LoVo (cell line): Measurements from ENCODE around the gene APOL2.
"Not testable (repeated sequence)": the region's sequence is repeated elsewhere in the genome, so short reads cannot be mapped to it uniquely, and the experiment has no call there.

Source experiments
- DNase-seq: peaks from one replicate; pipeline ENCODE4 v3.0.0-alpha.2; 2016; ENCODE audit warnings: low spot score

The APOL2 gene, protein sequence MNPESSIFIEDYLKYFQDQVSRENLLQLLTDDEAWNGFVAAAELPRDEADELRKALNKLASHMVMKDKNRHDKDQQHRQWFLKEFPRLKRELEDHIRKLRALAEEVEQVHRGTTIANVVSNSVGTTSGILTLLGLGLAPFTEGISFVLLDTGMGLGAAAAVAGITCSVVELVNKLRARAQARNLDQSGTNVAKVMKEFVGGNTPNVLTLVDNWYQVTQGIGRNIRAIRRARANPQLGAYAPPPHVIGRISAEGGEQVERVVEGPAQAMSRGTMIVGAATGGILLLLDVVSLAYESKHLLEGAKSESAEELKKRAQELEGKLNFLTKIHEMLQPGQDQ

DNA sequence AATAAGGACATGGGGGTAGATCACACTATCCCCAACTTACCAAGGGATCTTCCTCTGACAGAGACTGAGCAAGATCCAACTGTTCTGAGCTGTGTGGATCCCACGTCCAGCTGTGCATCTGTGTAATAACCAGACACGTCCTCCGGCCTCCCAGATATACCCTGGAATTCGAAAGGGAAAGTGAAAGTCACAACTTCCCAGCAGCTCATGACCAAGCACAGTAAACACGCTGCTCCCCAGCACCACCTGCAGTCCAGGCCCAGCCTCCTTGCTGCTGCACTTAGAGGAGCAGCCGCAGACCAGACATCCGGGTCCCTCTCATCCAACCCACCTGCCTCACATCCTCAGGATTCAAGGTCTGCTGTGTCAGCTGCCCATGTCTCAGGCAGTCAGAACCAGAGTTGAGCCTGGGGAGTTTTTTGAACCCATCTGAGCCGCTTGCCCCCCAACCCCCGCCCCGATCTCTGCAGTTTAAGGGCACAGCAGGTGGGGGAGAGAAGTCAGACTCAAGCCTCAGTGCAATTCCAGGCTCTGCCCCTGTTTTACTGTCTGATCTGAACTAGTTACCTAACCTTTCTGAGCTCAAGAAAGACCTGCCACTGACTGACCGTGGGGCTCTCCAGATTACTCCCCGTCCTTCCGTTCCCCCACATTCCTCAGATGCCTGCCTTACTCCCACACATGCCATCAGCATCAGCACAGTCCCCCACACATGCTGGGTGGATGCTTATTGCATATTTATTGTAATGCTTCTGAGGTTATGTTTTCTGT lies at the start of gene APOL2:
Gene APOL2 (minus strand): TSS at position 127 of the 771 bp plus-strand sequence. CDS start 6,365 bp downstream, outside the sequence.
- peak; percentile 93 for DNase-seq

GRCh38 chr22:36288571-36289405 lies 49.5 kb upstream of the APOL2 start:
- DNase-seq = no peak

- no peak for DNase-seq
Observed at GRCh38 chr22:36287881-36288515, 48.7 kb upstream of the APOL2 start.

DNA sequence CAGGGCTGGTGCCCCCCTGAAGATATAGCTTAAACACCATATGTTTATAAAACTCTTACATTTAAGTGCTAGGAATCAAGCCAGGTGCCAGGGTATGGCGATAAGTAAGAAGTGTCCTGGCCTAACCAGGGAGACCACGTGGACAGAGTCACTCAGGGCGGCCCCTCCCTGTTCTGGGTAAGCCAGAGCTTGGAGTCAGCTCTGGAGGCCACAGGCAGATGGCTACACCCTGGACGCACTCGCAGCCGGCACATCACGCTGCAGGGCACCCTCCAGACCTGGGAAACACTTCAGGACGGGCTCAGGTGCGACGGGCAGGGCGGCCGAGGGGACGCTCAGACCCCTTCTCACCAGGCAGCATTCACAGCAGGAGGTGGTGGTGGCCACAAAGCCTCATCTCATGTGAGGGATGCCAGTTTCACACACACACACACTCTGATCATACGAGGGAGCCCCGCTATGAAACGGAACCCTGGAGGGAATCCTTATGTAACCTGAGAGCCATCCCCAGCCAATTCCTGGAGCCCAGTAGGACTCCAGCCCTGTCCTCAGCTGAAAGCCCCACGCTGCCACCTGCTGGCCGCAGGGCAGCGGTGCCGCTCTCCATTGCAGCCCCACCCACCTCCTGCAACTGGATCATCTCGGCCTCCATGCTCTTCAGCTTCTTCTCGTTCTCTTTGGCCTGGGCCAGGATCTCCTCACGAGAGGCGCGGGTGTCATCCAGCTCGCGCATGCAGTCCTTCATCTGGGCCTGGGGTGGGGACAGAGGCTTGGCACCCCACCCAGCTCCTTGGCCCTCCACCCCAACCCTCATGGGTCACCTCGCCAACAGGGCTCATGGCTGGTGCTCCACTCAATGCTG lies 47.0 kb upstream of the APOL2 start:
- DNase-seq = peak; percentile 45

DNA sequence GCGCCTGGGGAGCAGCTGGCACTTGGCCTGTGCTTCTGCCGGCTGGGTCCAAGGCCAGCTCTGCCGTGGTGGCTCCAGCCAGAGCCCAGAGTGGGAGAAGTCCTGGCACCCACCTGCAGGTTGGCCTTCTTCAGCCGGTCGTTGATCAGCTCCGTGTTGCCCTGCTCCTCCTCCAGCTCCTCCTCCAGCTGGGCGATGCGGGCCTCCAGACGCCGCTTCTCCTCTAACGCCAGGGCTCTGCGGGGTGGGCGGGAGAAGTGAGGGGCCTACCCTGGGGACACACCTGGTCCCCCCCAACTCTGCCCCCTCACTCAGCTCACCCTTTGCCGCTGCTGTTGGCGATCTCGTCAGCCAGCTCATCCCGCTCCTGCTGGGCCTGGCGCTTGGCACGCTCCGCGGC lies 46.2 kb upstream of the APOL2 start:
- DNase-seq = no peak

DNA sequence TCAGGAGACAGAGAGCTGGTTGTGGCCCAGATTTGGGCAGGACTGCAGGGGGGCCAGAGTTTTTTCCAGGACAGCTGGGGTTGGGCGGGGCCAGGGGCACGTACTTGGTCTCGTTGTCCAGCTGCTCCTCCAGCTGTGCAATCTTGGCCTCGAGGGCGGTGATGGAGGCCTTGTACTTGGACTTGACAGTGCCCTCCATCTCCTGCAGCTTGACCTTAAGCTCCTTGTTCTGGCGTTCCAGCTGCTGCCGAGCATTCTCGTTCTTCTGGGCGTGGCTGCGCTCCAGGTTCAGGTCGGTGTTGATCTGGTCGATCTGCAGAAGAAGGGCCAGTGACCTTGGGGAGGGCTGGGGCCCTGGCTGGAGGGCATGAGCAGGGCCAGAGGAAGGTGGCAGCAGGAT lies 45.7 kb upstream of the APOL2 start:
- DNase-seq = no peak

DNA sequence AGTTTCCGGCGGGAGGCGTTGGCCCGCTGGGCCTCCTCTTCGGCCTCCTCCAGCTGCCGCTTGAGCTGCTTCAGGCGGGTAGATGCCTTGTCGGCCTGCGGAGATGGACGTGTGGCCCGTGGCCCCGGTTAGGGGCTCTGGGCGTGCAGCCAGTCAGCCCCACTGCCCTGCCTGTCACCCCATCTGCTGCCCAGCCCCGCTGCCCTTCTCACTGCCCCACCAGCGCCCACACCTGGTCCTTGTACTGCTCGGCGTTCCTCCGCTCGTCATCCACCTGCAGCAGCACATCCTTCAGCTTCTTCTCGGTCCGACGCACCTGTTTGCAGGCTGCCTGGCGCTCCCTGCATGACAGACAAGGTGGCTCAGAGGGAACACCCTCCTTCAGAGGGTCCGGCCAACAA lies 44.8 kb upstream of the APOL2 start:
- no peak for DNase-seq

GRCh38 chr22:36282328-36282831 lies 43.1 kb upstream of the APOL2 start:
- no peak for DNase-seq

GRCh38 chr22:36281781-36282327 lies 42.5 kb upstream of the APOL2 start:
- no peak for DNase-seq

DNA sequence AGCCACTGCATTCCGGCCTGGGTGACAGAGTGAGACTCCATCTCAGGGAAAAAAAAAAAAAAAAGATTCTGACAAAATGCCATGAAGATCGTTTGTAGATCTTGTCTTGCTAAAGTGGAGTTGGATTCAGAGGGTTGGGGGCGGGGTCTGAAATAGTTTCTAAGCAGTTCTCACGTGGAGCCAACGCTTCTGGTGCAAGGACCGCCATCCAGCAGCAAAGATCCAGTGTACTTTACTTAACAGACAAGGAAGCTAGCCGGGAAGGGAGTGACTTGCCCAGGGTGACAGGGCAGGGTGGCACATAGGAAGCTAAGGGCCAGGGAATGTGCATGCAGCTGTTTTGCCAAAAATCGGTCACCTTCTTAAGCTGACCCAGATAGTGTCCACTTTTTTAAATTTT lies 41.1 kb upstream of the APOL2 start:
- DNase-seq = no peak

- no peak for DNase-seq
Observed at GRCh38 chr22:36279219-36279666, 39.9 kb upstream of the APOL2 start.

GRCh38 chr22:36277482-36278291 lies 38.4 kb upstream of the APOL2 start:
- DNase-seq = peak; percentile 61

DNA sequence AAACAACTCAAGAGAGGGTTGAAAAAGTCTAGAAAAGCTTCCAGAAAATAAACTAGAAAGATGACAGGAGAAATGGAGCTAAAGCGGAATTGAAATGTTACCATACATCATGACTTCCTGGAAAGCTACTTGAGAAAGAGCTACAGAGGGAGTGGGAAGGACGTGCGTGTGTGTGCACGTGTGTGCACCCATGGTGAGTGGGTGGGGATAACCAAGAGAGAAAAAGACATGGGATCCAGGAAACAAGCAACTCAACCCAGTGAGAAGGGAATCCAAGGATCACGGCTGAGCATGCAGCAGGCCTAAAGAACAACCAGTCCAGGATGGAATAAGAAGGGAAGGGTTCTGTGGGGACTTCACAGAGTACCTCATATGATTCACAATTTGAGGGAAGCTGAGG lies 35.2 kb upstream of the APOL2 start:
- no peak for DNase-seq

DNA sequence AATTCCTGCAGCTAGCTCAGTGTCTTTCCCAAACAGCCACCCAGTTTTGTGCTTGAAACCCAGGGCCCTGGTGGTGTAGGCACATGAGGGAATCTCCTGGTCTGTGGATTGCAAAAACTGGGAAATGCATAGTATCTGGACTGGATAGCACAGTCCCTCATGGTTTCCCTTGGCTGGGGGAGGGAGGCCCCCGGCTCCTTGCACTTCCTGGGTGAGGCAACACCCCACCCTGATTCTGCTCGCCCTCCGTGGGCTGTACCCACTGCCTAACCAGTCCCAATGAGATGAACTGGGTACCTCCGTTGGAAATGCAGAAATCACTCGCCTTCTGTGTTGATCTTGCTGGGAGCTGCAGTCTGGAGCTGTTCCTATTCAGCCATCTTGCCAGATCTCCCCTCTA lies 32.6 kb upstream of the APOL2 start:
- not testable (repeated sequence) for DNase-seq

DNA sequence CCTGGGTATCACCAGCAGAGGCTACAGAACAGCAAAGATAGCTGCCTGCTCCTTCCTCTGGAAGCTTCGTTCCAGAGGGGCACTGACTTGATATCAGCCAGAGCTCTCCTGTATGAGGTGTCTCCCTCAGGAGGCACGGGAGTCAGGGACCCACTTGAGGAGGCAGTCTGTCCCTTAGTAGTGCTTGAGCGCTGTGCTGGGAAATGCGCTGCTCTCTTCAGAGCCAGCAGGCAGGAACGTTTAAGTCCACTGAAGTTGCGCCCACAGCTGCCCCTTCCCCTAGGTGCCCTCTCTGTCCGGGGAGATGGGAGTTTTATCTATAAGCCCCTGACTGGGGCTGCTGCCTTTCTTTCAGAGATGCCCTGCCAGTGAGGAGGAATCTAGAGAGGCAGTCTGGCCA lies 31.9 kb upstream of the APOL2 start:
- not testable (repeated sequence) for DNase-seq

DNA sequence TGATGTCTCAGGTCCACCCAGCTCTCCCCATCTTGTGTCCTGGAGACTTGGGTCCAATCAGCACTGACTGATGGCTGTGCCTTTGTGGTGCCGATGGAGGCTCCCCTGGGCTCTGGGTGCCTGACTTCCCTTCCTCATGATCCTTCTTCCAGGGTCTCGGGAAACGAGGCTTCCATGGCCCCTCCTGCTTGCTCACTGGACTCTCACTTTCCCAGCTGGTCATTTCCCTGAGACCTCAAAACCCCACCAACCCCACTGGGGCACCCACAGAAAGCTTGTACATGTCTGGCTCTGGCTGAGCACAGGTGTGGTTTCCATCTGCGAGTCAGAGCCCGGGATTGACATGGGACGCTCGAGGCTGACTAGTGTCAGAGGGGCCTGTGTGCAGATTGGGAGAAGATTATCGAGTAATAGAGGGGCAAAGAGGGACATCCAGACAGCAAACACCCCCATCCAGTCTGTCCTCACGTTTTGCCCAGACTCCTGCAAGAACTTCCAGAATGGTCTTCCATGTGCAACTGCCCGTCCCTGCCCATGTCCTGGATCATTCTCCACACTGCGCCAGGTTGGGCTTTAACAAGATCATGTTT lies 28.7 kb upstream of the APOL2 start:
- DNase-seq = no peak

GRCh38 chr22:36267058-36267457 lies 27.7 kb upstream of the APOL2 start:
- no peak for DNase-seq

GRCh38 chr22:36263886-36264664 lies 24.7 kb upstream of the APOL2 start:
- DNase-seq = not testable (repeated sequence)
